SJSA1 (cell line): Measurements from ENCODE around the gene EEF1AKMT3. TPM values are rescaled to one million over a fixed set of nuclear protein-coding genes. Genes with fewer than 3 reads are reported as not detected.
A peak's percentile ranks its signal among the peaks of the same experiment; 100 is the strongest.

Experiments used
- DNase-seq, 2 experiments: peaks; one replicate each; pipeline ENCODE4 v3.0.0-alpha.2; 2015 to 2020; ENCODE audit warnings: low spot score in 2 of 2, low read depth in 1 of 2
- H3K27ac ChIP-seq: fragments of 250-450 bp; sonication (Bioruptor Pico); 2 replicates; pipeline ENCODE4 v1.5.1; 2020; ENCODE audit warnings: mild to moderate bottlenecking, moderate library complexity
- H3K27me3 ChIP-seq: fragments of 250-450 bp; sonication (Bioruptor Pico); replicated peaks from 2 replicates; pipeline ENCODE4 v1.5.1; 2020; ENCODE audit warnings: mild to moderate bottlenecking, moderate library complexity
- H3K36me3 ChIP-seq: fragments of 250-450 bp; sonication (Bioruptor Pico); 2 replicates; pipeline ENCODE4 v1.5.1; 2020; ENCODE audit warnings: mild to moderate bottlenecking
- H3K4me1 ChIP-seq: fragments of 250-450 bp; sonication (Bioruptor Pico); replicated peaks from 2 replicates; pipeline ENCODE4 v1.6.1; 2021; ENCODE audit warnings: mild to moderate bottlenecking
- H3K4me3 ChIP-seq: fragments of 250-450 bp; sonication (Bioruptor Pico); 2 replicates; pipeline ENCODE4 v1.5.1; 2020; ENCODE audit warnings: mild to moderate bottlenecking
- H3K9me3 ChIP-seq: fragments of 250-450 bp; sonication (Bioruptor Pico); replicated peaks from 2 replicates; pipeline ENCODE4 v1.5.1; 2020; ENCODE audit warnings: mild to moderate bottlenecking
- total RNA-seq: library from RNA; depleted of rRNA; stranded (reverse); fragments of >200 nt; shearing (Covaris generic); gene quantifications from 2 replicates; pipeline ENCODE4 v1.2.3, GENCODE V29; 2014

The EEF1AKMT3 gene
- total RNA-seq, 1 experiment from 2014 or later, result 62.2 TPM

DNA sequence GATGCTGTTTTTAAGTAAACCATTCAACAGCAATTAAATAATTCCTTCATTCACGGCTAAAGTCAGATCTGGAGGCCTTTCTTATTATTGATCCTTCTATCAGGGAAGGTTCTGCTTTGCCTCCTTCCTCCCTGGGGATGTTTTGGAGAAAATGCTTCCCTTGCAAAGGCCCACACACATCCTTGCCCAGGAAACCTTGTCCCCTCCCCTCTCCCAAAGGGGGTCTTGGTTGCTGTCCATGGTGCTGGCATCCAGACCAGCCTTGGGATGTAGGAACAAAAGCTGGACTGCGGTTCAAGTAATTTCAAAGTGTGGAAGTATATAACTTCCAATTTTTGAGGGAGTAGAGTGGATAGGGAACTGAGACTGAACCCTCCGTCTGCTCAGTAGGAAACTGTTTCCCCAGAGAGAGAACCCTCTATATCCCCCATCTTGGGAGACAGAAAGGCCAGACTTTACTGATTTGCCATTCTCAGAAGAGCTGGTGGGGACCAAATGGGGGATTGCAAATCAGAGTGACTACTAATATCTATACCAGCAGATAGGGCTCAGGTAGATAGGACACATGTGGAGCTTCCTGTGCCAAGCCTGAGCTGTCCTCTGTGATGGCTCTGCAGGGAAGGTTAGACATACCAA, 11.9 kb upstream of the EEF1AKMT3 start:
- peaks cover 43% of the 10 kb centered on the region for H3K27me3 ChIP-seq
- no peak overlapping the region for H3K27ac ChIP-seq
- H3K4me1 ChIP-seq, result peaks cover 20% of the 10 kb centered on the region
- peak in 1 of 2 experiments; percentile 80 for DNase-seq
- peaks cover 12% of the 10 kb centered on the region for H3K9me3 ChIP-seq
- H3K36me3 ChIP-seq, result peaks cover 24% of the 10 kb centered on the region
- H3K4me3 ChIP-seq, result no peak overlapping the region

DNA sequence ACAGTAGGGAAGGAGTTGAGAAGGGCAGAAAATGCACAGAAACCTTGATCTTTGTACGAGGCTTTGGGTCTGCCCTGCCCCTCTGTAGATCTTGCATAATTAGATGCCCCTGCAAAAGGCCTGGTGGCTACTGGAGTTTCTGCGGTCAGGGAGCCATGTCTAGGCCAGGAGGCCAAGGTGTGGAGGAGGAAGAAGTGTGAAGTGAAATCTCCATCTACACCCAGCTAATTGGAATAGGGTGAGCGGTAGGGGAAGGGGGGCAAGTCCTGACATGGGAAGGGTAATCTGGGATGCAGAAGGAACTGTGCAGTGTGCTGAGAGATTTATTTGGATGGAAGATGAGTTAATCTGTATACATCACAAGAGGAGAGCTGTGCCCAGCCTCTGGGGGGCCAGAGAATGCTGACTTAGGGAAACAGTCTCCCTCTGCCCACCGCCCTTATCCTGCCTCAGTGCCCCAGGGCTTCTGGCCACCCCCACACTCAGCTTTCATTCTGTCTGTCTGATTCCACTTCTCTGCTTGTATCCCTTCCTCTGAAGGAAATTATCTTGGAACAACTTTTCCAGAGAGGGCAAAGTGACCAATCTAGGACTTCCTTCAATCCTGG, 10.9 kb upstream of the EEF1AKMT3 start:
- H3K27ac ChIP-seq, result no peak overlapping the region
- H3K4me1 ChIP-seq, result peaks cover 23% of the 10 kb centered on the region
- peaks cover 45% of the 10 kb centered on the region for H3K27me3 ChIP-seq
- H3K9me3 ChIP-seq, result peaks cover 22% of the 10 kb centered on the region
- DNase-seq, result no peak
- no peak overlapping the region for H3K4me3 ChIP-seq
- peaks cover 34% of the 10 kb centered on the region for H3K36me3 ChIP-seq

DNA sequence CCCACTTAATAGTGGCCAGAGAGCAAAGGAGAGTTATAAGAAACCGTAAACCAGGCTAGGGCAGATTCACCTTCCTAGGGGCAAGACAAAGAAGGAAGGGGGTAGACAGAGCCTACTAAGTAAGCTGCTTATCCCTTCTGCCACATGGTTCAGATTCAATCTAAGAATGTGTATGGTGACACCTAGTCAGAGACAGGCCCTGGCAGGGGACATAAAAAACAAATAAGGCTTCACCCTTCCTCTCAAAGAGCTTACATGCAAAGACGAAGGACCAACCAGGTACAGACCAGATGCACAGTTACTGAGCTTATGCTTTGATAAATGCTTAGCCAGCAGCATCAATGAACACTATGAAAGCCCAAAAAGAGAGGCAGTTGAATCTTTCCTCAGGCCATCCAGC, 10.0 kb upstream of the EEF1AKMT3 start:
- Histone ChIP-seq H3K9me3 (peaks cover 25% of the 10 kb centered on the region), H3K27me3 (peaks cover 52% of the 10 kb centered on the region)

DNA sequence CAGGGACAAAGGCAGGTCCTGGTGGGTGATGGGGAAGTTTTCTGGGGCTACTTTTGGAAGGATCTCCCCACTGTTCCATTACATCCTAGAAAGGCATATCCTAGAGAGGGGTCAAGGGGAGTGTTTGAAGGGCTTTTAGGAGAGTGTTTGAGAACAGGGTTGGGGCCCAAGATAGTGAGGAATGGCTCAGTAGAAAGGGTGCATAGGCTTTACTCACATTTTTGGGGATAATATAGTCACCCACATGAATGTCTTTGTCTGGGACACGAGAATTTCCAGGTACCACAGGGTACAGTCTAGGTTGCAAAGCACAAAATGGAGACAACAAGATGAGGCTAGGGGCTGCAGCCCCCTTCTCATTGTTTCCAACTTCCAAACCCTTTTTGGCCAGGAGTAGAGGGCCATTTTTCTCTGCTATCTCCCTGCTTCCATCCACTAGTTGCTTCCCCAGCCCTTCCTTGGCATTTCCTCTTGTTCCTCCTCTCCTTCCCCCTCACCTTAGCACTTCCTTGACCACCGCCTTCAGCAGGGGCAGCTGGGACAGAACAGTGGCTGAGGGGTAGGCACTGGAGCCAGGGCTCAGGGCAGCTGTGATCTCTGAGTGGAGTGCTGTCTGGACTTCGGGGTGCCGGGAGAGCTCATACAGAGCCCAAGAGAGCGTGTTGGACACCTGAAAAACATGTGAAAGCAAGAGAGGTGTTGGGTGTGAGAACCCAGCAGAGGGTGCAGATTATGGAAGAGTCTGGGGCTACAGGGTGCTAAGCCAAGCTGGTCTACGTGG, 8.3 kb upstream of the EEF1AKMT3 start:
- no peak overlapping the region for H3K4me3 ChIP-seq
- DNase-seq, result peak; percentile 69 to 80

More for the DNA sequence above, 10.0 kb upstream of the EEF1AKMT3 start:
- Histone ChIP-seq H3K4me1 (peaks cover 31% of the 10 kb centered on the region), H3K4me3 (no peak overlapping the region), H3K36me3 (peaks cover 42% of the 10 kb centered on the region), H3K27ac (no peak overlapping the region)
- DNase-seq, result peak in 1 of 2 experiments; percentile 81

DNA sequence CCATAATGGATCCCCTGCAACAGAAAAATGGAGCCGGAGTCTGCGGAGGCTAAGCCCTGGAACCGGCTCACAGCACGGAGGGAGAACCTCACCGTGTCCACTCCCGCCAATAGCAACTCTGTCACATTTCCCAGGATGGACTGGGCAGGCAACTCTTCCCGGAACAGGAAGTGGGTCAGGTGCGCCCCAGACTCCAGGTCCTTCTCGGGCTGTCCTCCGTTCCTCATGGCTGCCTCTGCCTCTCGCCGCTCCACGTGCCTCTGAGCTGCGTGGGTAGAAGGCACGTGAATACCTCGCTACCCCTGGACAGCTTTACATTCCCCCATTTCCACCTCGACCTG, 7.8 kb upstream of the EEF1AKMT3 start:
- Histone ChIP-seq H3K4me1 (peaks cover 31% of the 10 kb centered on the region), H3K27me3 (peaks cover 52% of the 10 kb centered on the region), H3K4me3 (peak overlapping the region; percentile 21), H3K27ac (no peak overlapping the region), H3K9me3 (peaks cover 25% of the 10 kb centered on the region), H3K36me3 (peaks cover 49% of the 10 kb centered on the region)
- no peak for DNase-seq

More for the DNA sequence above, 8.3 kb upstream of the EEF1AKMT3 start:
- Histone ChIP-seq H3K9me3 (peaks cover 25% of the 10 kb centered on the region), H3K36me3 (peaks cover 45% of the 10 kb centered on the region), H3K27me3 (peaks cover 53% of the 10 kb centered on the region), H3K4me1 (peaks cover 31% of the 10 kb centered on the region), H3K27ac (no peak overlapping the region)

DNA sequence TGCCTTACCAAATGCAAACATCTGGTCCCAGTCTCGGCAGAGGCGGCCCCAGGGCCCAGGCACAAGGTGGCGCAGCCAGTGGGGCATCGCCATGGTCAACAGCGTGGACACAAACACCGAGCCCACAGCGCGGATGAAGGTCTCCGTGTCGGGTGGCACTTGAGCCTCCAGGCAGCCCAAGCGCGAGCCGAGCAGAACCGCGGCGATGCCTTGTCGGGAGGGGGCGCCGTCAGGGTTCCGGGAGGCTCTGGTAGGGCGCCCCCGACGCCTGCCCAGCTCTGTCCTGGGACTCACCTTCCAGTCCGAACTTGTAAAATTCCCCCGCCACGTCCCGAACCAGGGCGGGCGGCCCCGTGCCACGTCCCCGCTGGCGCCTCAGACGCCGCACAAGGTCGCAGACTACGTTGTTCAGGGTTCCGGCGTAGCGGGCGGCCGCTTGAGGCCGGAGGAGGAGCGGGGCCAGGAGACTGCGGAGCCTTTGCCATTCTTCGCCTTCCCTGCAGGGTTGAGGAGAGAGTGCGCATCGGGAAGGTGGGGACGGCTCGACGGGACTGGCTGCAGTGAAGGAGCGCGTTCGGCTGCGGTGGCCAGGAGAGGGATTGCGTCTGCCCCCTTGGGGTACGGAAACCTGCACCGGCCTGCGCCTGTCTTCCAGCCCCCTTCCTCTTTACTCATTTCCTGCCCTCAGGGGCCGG, 7.3 kb upstream of the EEF1AKMT3 start:
- H3K4me3 ChIP-seq, result peak overlapping the region; percentile 21
- H3K27me3 ChIP-seq, result peaks cover 51% of the 10 kb centered on the region
- H3K27ac ChIP-seq, result no peak overlapping the region
- peaks cover 25% of the 10 kb centered on the region for H3K9me3 ChIP-seq
- peaks cover 54% of the 10 kb centered on the region for H3K36me3 ChIP-seq
- peak in 1 of 2 experiments; percentile 99 for DNase-seq
- peaks cover 31% of the 10 kb centered on the region for H3K4me1 ChIP-seq

DNA sequence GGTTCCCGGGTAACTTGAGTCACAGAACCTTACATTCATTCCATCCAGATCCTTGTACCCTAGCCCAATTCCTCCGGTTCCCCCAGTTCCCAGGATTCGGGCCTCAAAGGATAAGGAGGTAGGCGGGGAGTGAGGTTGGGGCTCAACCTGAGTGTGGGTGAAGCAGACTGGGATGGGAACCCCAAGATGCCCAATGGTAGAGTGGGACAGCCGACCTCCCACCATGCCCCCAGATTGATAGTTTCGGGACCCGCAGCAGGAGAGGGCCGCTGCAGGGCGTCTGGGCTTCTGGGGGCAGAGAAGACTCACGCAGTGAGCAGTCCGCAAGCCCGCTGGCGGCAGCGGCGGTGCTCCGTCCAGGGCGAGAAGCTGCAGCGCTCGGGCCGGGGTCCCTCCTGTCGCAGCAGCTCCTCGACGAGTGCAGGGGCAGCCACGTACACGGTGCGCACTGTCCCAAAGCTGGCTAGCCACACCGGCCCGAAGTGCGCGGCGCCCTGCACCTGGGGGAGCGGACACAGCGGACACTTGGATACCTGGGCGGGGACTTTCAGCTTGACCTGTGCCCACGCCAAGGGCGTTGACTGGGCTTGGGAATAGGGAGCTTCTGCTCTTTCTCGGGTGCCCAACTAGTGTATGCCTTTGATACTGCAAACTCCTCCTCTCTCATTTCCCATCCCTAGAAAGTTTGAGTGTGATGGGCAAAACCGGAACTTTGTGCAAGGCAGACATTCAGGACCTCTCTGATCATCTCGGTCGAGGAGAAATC, 6.5 kb upstream of the EEF1AKMT3 start:
- H3K27ac ChIP-seq, result no peak overlapping the region
- peaks cover 34% of the 10 kb centered on the region for H3K4me1 ChIP-seq
- no peak for DNase-seq
- peaks cover 61% of the 10 kb centered on the region for H3K36me3 ChIP-seq
- H3K27me3 ChIP-seq, result peaks cover 51% of the 10 kb centered on the region
- peaks cover 25% of the 10 kb centered on the region for H3K9me3 ChIP-seq
- H3K4me3 ChIP-seq, result no peak overlapping the region

DNA sequence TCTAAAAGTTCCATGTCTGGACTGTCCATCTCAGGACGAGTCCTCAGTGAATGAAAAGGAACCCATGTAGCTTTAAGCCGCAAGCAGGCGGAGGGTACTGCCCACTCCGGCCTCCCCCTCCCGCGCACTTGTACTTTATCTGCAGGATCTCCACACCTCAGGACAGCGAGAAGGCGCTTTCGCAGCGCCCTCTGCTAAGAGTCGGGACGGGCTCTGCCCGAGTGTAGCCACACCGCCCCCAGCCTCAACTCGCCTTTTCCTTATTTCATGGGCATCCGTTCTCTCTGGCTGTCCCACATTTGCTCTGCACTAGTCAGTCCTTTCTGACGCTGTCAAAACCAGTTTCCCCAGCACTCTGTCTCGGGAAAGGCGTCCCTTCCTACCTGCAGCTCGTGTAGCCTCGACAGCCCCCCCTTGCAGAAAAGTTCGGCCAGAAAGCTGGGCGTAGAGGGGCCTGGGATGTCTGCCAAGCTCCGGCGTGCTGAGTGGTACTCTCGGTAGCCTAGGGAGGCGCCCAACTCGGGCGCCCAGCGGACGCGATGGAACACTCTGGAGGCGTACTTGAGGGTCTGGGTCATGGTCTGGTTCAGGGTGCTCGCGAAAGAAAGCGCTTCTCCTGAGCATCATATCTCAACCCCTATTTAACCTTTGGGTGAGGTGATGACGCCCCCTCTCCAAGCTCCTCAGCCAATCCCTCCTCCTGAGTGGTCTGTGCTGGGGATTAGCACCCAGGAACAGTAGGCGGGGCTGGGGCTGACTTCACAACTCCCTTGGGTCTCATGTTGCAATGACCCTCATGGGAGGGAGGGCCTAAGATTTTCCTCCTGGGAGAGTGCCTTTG, 5.7 kb upstream of the EEF1AKMT3 start, which contains the start of gene CYP27B1:
Gene CYP27B1, minus strand, starts transcription at position 615 of the 841 bp plus-strand sequence. Its CDS starts 37 bp downstream, at position 578.
- Histone ChIP-seq H3K4me1 (peaks cover 41% of the 10 kb centered on the region), H3K4me3 (no peak within 1 kb of the TSS), H3K27me3 (peaks cover 51% of the 10 kb centered on the region), H3K9me3 (peaks cover 25% of the 10 kb centered on the region), H3K27ac (no peak within 1 kb of the TSS), H3K36me3 (peaks cover 63% of the 10 kb centered on the region)
- no peak for DNase-seq

DNA sequence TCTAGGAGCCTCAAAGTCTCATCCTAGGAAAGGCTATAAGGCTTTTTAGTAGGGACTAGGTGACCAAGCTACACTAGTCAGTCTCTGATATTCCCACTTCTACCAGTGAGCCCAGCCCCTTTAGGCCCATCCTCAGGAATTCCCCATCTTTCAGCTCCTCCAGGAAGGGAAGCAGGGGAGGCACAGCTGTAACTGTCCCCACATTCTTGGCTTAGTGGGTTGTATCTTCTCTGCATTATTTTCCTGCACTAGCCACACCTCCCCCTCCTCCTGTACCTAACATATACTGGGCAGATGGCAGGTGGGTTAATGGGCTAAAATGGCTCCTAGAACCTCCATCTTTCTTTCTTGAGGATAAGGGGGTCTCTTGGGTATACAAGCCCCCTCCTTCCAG, 5.1 kb upstream of the EEF1AKMT3 start:
- H3K4me3 ChIP-seq, result no peak overlapping the region
- DNase-seq, result peak in 1 of 2 experiments; percentile 85
- H3K9me3 ChIP-seq, result peaks cover 25% of the 10 kb centered on the region
- H3K27ac ChIP-seq, result no peak overlapping the region
- H3K27me3 ChIP-seq, result peaks cover 51% of the 10 kb centered on the region
- H3K4me1 ChIP-seq, result peaks cover 43% of the 10 kb centered on the region
- peaks cover 63% of the 10 kb centered on the region for H3K36me3 ChIP-seq

DNA sequence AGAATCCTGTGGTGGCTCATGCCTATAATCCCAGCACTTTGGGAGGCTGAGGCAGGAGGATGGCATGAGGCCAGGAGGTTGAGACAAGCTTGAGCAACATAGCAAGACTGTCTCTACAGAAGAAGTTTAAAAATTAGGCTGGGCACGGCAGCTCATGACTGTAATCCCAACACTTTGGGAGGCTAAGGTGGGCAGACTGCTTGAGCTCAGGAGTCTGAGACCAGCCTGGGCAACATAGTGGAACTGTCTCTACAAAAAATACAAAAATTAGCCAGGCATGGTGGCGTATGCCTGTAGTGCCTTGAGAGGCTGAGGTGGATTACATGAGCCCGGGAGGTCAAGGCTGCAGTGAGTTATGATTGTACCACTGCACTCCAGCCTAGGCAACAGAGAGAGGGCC, 4.5 kb upstream of the EEF1AKMT3 start:
- no peak overlapping the region for H3K4me3 ChIP-seq
- H3K27ac ChIP-seq, result no peak overlapping the region
- peaks cover 48% of the 10 kb centered on the region for H3K4me1 ChIP-seq
- H3K36me3 ChIP-seq, result peaks cover 68% of the 10 kb centered on the region
- DNase-seq, result no peak
- peaks cover 25% of the 10 kb centered on the region for H3K9me3 ChIP-seq
- peaks cover 48% of the 10 kb centered on the region for H3K27me3 ChIP-seq

DNA sequence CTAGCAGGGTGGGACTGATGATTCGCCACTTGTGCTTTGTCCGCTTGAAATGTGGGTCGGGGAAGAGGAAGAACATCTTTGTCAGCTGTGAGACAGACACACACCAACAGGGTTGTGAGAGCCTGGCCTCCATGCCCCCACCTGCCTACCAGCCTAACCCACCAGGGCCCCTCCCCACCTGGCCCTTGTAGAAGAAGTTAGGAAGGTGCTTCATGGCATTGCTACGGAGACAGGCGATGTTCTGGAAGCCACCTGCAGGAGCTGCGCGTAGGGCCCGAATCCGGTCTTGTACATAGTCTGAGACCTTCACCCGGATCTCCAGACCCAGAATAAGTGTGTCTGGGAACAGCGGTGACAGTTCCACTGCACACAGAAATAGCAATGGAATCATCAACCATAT, 2.8 kb upstream of the EEF1AKMT3 start:
- DNase-seq, result no peak
- no peak overlapping the region for H3K4me3 ChIP-seq
- peaks cover 52% of the 10 kb centered on the region for H3K4me1 ChIP-seq
- H3K27ac ChIP-seq, result no peak overlapping the region
- H3K27me3 ChIP-seq, result peaks cover 31% of the 10 kb centered on the region
- peaks cover 80% of the 10 kb centered on the region for H3K36me3 ChIP-seq
- H3K9me3 ChIP-seq, result peaks cover 21% of the 10 kb centered on the region

DNA sequence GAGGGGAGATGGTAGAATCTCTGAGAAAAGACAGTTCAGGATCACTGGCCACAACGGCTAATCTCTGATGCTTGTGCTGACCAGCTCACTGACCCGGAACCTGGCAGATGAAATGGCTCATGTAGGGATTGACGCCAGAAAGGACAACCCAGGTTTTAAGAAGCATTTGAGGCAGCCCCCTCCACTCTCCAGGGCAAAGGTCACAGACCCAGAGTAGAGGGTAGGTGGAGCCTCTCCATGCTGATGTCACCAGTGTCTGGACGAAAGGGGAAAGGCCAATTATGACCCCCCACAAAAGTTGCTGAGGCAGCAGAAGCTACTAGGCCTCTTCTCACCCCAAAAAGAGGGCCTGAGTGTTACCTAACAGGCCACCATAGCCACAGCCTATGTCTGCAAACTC, 1.7 kb upstream of the EEF1AKMT3 start:
- H3K4me1 ChIP-seq, result peaks cover 41% of the 10 kb centered on the region
- peak overlapping the region; percentile 83; the same call in 1 of the 2 replicates for H3K27ac ChIP-seq
- peak overlapping the region; percentile 57 for H3K4me3 ChIP-seq
- peaks cover 19% of the 10 kb centered on the region for H3K27me3 ChIP-seq
- no peak for DNase-seq
- H3K9me3 ChIP-seq, result peaks cover 10% of the 10 kb centered on the region
- peaks cover 75% of the 10 kb centered on the region for H3K36me3 ChIP-seq
